Endothelial cell of hepatic sinusoid (primary cell): ENCODE measurements around the gene ALOX15.
"Not testable (repeated sequence)": the region's sequence is repeated elsewhere in the genome, so short reads cannot be mapped to it uniquely, and the experiment has no call there.

Experiments
- in situ Hi-C: cut with HindIII; loops from 2 replicates; pipeline ENCODE4 v1.10.0; 2017; ENCODE audit warnings: low sequenced_read_pairs

Gene ALOX15

DNA sequence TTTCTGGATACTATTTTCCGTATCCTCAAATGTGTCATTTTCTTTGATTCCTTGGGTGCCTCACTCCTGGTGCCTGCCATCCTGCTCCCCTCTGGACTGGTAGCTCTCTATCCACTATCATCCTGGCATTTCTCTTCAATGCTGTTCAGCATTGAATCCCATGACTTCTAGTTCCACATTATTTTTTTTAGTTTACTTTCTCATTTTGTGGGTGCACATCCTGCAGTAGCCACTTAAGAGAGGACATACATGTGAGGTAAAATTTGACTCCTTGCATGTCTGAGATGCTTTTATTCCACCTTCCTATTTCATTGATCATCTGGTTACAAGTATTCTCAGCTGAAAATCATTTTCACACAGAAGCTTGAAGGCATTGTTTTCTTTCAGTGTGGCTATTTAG, 19.1 kb downstream of the ALOX15 start:
- in situ Hi-C loops: loop anchor here (10.0 kb wide), 1 partner anchor 168 kb away; no protein-coding TSS in a partner anchor

DNA sequence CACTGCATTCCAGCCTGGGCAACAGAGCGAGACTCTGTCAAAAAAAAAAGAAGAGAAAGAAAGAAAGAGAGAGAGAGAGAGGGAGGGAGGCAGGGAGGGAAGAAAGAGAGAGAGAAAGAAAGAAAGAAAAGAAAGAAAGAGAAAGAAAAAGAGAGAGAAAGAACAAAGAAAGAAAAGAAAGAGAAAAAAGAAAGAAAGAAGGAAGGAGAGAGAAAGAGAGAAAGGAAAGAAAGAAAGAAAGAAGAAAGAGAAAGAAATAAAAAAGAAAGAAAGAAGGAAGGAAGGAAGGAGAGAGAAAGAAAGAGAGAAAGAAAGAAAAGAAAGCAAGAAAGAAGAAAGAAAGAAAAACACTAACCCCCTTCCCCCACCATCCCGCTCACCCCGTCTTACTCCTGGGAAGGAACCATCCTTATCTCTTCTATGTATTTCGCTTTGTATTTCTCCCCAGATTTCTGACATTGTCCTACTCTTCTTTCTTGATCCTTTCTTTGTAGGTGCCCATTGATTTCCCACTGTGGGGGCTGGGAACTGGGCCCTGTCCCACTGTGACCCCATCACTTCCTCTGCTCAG, 20.9 kb downstream of the ALOX15 start:
- in situ Hi-C loops: loop anchor here (10.0 kb wide), 1 partner anchor 166 kb away; no protein-coding TSS in a partner anchor

DNA sequence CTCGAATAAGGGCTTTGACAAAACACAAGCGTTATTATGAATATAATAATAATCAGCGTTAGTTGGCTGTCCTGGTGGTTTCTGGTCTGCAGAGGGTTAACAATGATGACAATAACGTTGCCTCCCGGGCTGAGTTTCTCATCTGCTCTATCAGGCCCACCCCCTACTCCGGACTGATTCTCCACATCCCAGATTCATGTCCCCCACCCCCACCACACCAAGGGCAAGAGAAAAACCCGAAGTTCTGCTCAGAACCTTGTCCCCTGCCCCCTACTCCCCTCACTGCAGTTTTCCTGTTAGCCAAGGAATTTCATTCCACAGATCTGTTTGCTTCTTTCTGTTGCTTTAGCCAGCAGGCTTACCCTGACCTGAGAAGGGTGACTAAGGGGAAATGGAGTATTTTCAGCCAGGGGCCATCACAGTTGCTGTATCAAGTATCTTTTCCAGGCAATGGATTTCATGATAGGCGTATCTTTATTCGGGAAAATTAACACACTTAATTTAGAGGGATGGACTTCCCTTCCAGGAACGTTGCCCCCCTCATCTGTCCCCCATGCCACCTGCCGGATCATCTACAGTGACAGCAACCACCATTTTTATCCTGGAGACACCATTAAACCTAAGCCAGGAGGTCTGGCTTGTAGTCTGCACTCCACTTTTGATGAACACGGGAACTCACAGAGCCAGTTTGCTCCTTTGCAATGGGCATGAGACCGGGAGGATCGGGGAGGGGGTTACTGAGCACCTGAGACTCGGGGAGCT, 23.7 kb downstream of the ALOX15 start:
- in situ Hi-C loops: no loop called here

DNA sequence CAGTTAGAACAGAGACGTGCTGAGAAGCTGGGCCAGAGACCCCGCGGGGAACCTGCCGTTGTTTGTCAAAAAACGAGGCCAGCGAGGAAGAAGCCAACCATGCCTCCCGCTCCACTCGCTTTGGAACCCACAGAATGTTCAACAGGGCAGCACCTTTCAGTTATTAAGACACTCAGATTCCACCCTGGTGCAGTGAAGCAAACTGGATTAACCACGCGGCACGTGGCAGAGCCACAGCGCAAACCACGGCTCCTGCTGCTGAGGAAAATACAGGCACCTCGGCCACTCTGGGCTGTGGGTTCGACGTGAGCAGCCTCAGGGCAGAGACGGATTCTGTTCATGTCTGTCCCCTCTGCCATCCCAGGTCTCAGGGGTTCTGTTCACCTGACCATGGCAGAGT, 24.4 kb downstream of the ALOX15 start:
- in situ Hi-C loops: no loop called here

DNA sequence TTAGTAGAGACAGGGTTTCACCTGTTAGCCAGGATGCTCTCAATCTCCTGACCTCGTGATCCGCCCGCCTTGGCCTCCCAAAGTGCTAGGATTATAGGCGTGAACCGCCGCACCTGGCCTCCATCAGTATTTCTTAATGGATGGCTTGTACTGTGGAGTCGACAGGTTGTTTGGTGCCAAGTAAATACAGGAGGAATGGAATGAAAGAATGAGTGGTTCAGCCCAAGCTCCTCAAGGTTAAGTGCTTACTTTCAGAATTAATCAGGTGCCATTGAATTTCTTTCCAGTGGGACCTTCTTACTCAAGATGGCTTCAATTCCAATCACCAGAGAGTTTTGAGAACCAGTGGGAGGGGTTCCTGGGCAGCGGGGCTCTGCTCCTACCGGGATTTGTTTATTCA, 25.0 kb downstream of the ALOX15 start:
- in situ Hi-C loops: no loop called here

DNA sequence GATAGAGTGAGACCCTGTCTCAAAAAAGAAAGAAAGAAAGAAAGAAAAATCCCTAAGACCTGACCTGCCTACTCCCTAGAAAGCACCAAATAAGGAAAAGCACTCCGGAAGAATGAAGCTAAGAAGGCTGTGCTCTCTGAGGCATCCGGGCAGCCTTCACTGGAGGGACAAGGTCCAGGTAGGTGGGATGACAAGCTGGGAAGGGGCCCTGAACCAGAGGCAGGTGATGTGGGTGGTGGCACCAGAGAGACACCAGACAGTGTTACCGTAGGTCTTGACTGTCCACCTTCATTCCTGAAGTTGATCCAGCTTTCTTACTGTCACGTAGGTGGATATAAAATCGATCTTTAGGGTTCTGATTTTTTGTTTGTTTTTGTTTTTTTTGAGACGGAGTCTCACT, 30.8 kb downstream of the ALOX15 start:
- in situ Hi-C loops: no loop called here

DNA sequence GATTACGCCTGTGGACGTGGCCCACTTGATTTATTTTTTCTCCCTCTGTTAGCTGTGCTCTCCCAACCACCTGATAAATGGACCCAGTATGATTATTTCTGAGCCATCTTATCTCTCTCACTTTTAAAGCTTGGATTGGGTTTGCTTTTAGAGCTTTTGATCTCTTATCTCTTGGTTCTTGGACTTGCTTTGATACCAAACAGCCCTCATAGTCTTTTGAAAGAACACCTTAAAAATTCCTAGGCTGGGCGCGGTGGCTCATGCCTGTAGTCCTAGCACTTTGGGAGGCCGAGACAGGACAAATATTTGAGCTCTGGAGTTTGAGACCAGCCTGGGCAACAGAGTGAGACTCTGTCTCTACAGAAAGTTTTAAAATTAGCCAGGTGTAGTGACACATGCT, 31.3 kb downstream of the ALOX15 start:
- in situ Hi-C loops: no loop called here

DNA sequence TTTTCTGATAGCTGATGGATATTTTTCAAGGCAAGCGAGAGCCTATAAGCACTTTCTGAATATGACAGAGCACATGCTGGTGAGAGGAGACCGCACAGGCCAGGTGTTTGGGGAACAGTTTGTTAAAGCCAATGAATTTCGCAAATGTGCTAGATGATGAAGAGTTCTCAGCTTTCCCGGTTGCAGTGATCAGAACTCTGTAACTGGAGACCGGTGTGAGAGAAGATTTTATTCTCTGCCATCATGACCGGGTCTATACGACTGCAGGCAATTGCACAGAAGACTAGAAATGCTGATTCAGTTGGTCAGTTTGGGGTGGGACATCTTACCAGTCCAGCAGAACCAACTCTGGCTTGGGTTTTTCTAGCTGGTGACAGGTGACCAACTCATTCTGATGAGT, 31.7 kb downstream of the ALOX15 start:
- in situ Hi-C loops: no loop called here

DNA sequence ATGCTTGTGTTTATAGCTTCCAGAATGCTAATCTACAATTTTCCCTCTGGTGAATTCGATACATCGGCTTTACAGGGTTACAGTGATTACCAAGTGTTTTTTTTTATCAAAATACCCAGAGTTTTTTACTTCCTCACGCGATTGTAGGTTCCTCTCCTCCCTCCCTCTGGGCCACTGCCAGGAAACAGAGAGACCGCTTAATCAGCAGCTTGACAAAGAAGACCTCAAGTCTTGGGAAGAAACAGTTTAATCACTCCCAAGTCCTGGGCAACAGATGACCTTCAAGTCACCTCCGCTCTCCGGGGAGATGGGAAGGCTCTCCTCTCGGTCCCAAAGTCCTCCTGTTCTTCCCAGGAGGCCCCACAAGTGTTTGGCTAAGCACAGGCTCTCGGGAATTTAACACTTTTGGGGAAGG, 33.7 kb downstream of the ALOX15 start:
- in situ Hi-C loops: no loop called here

DNA sequence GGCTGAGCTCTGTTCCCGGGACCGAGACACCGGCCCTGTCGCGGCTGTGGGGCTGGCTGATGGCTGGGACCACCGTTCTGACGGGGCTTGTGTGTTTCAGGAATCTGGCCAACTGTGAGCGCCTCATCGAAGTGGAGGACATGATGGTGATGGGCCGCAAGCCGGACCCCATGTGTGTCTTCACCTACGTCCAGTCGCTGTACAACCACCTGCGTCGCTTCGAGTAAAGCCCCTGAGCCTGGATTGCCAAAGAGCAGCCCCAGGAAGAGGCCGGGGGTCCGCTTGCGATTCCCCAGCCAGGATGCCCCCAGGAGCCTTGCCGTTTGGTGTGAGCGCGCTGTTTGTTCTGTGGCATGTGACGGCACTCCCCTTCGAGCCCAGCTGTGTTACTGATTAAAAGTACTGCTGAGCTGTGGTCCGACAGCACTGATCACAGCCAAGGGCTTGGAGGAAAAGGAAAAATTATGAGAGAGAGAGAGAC, 34.2 kb downstream of the ALOX15 start:
- in situ Hi-C loops: no loop called here

DNA sequence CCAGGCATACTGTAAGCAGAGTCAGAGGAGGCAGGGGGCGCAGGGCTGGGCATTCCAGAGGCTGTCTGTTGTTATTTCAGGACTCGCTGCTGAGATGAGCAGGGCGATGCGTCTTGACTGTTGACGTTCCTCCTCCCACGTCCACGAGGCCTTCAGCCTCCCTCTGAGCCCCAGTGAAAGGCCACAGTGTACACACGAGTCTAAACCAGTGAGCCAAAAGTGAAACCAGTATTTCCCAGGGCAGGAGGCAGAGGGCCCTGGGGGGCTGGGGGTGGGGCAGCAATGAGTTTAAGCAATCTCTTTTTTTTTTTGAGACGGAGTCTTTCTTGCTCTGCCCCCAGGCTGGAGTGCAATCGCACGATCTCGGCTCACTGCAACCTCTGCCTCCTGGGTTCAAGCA, 35.7 kb downstream of the ALOX15 start:
- in situ Hi-C loops: no loop called here

DNA sequence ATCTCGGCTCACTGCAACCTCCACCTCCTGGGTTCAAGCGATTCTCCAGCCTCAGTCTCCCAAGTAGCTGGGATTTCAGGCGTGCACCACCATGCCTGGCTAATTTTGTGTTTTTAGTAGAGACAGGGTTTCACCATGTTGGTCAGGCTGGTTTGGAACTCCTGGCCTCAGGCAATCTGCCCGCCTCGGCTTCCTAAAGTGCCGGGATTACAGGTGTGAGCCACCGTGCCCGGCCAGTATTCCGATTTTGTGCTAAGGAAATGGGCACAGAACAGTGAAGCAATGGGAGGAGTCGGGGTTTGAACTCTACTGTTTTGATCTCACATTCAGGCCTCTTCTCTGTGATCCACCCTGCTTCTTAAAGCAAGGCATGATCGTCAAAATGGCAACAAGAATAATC, 36.7 kb downstream of the ALOX15 start:
- in situ Hi-C loops: not testable (repeated sequence)

DNA sequence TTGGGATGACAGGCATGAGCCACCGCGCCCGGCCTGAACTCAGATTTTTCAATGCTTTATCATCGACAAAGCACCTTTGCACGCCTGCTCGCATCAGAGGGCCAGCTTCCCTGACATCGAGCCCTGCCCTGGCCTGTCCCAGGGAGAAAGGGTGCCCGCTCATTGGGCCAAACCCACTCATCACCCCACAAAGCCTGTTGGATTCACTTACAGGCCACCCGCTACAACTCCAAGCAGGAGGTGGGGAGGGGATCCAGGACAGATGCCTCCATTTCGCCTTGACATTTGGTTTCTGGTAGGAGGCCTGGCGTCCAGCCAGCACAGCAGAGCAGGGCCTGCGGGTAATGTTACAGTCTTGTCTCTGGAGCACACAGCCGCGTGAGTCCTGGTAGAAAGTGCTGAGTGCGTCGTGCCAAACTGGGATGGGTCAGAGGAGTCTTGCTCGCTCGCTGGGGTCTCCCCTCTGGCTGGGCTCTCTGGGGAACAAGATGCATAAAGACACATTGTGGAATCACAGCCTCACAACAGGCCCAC, 37.3 kb downstream of the ALOX15 start:
- in situ Hi-C loops: no loop called here

DNA sequence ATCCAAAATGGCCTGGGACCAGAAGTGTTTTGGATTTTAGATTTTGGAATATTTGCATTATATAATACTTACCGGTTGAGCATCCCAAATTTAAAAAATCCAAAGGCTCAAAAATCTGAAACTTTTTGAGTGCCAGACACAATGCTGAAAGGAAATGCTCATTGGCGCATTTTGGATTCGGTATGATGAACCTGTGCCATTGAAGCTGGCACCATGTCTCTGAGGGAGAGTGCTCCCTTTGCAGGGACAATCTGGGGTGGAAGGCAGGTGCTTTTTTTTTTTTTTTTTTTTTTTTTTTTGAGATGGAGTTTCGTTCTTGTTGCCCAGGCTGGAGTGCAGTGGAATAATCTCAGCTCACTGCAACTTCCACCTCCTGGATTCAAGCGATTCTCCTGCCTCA, 39.4 kb downstream of the ALOX15 start:
- in situ Hi-C loops: no loop called here

DNA sequence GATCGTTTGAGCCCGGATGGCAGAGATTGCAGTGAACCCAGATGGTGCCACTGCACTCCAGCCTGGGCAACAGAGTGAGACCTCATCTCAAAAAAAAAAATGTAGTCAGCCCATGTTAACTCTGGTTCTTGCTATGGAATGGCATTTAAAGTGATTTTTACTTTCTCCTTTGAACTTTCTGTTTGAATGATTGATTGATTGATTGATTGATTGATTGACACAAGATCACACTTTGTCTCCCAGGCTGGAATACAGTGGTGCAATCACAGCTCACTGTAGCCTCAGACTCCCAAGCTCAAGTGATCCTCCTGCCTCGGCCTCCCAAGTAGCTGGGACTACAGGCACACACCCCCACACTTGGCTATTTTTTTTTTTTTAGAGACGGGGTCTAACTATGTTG, 40.2 kb downstream of the ALOX15 start:
- in situ Hi-C loops: no loop called here

DNA sequence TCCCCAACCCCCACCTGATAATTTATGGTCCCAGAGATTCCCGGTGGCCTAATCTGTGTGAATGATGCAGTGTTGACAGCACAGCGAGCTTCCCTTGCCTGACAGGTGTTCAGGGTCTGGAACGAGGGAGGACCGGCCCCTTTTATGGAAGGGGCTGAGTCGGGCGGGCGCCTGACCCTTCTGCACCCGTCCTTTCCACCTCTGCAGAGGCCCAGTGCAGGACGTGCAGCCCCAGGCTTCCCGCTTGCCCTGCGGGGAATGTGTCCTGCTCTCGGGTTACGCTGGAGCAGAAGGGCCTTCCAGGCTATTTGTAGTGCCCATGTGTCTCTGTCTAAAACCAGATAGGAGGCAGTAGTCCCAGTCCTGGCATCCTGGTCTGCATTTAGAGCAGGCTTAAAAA, 40.9 kb downstream of the ALOX15 start:
- in situ Hi-C loops: no loop called here

DNA sequence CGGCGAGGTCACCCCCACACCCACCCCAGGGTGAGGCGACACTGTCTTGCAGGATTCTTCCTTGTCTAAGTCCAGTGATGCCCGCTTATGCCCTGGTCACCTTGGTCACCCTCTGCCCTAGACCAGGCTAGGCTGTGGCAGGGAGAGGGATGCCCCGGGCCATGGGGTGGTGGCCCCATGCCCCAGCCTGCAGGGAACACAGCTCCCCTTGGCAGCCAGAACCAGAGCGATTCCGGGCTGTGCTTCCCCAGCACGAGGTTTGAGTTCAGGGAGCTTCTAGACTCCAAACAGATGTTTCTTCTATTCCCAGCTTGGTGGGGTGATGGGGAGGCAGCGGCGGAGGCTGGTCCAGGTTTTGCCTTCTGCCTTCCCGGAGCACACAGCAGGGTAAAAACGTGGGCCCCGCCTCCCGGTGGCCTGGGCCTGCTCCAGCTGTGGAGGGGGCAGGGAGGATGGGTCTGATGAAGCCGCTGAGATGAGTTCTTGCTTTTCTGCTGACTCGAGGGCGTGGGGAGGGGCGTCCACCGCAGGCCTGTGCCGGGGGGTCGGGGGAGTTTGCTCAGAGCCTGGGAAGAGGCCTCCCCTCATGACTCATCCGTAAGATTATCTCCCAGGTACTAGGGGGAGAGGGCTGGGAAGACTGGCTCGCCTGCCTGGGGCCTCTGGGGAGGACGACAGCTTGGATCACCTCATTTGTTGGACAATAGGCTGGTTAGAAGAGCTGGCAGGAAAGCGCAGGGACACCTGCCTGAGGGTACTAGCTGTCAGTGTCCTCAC, 41.8 kb downstream of the ALOX15 start:
- in situ Hi-C loops: no loop called here

DNA sequence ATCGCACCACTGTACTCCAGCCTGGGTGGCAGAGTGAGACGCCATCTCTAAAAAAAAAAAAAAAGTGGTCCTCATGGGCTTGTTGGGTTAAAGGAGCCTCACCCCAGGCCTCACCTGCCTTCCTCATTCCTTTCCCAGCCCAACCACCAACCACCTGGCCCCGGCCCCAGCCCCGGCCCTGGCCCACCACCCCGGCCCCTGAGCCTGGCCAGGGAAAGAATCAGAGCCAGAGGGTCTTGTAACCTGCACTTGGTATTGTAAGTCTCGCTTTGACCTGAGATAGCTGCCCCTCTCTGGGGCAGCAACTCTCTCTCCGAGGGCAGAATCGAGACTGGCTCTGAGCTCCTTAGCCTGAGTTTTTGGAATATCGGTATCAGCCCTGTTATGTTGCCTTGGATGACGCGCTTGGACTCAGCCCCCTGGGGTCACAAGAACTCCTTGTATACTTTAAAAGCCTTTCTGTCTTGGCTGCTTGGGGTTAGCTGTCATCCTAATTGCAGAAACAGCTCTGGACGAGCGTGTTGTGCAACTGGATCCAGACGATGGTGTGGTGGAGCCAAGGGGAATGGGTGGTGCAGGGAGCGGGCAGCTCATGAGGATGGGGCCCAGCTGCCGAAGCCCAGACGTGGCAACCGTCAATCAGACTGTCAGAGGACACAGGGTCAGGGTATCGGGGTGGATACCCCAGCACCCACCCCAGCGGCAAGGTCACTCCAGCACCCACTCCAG, 42.5 kb downstream of the ALOX15 start:
- in situ Hi-C loops: no loop called here

DNA sequence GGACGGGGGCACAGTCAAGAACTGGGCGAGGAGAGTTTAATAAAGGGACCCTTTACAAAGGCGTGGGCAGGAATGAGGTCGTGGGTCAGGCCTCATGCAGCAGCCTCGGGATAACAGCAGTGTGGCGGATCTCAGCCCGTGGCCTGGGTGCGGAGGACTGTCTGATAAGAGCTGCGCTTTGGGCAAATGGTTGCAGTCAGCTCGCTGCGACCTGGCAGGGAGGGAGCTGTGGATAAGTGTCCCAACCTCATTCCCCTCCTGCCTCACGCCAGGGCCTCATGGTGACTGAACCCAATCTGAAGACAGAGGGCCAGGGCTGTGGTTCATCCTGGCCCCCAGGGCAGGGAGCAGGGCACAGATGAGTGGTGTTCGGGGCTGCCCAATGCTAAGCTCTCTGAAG, 43.5 kb downstream of the ALOX15 start:
- in situ Hi-C loops: no loop called here

DNA sequence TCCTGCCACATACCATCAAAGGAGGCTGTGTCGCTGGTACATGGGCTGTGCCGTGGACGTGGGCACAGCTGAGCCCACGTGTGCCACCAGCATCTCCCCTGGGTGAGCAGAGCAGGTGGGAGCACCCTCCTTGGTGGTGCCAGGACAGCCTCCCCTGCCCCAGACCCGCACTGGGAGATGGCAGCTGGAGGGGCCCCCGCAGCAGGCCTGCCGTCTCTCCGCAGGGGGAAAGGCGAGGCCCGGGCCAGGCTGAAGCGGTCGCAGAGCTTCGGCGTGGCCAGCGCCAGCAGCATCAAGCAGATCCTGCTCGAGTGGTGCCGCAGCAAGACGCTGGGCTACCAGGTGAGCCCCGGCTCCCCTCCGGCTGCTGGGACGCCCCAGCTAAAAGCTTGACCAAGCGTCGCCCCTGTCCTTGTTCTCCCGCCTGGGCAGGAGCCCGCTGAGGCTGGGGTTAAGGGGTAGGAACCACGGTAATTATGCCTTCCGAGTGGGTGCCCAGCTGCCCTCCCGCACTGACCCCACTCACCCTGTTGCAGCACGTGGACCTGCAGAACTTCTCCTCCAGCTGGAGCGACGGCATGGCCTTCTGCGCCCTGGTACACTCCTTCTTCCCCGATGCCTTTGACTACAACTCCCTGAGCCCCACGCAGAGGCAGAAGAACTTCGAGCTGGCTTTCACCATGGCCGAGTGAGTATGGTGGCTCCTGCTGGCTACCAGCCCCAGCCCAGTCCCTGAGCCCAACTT, 44.7 kb downstream of the ALOX15 start:
- in situ Hi-C loops: no loop called here
